Measurements from ENCODE around the gene CXCL8. TPM values are rescaled to one million over a fixed set of nuclear protein-coding genes. Genes with fewer than 3 reads are reported as not detected.

The CXCL8 gene
- total RNA-seq, 1 donor, result 294 TPM

DNA sequence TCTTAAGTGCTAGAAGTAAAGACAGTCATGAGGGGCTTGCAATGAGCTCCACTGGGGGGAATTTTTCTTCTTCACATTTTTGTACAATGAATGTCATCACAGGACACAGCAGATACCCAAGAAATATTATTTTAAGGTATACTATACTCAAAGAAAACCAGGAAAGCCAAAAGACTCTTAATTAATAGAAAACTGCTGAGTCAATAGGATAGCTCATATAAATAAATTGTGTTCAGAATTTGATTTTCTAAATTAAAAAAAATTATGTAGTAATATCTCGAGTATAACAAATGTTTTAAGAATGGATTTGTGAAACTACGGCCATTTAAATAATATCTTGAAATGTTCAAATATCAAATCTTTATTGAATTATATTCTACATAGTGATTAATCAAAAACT is 25.7 kb upstream of the CXCL8 start:
- DNase-seq (ENCODE audit: low read depth), result no peak
- no peak overlapping the region for H3K4me3 ChIP-seq (ENCODE audit: low read depth, low read length)
- TF ChIP-seq, protein P1, sequence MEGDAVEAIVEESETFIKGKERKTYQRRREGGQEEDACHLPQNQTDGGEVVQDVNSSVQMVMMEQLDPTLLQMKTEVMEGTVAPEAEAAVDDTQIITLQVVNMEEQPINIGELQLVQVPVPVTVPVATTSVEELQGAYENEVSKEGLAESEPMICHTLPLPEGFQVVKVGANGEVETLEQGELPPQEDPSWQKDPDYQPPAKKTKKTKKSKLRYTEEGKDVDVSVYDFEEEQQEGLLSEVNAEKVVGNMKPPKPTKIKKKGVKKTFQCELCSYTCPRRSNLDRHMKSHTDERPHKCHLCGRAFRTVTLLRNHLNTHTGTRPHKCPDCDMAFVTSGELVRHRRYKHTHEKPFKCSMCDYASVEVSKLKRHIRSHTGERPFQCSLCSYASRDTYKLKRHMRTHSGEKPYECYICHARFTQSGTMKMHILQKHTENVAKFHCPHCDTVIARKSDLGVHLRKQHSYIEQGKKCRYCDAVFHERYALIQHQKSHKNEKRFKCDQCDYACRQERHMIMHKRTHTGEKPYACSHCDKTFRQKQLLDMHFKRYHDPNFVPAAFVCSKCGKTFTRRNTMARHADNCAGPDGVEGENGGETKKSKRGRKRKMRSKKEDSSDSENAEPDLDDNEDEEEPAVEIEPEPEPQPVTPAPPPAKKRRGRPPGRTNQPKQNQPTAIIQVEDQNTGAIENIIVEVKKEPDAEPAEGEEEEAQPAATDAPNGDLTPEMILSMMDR (IDR thresholded peaks at IDR 0.05; ENCODE audit: insufficient read depth, low read depth, low read length), result no peak

DNA sequence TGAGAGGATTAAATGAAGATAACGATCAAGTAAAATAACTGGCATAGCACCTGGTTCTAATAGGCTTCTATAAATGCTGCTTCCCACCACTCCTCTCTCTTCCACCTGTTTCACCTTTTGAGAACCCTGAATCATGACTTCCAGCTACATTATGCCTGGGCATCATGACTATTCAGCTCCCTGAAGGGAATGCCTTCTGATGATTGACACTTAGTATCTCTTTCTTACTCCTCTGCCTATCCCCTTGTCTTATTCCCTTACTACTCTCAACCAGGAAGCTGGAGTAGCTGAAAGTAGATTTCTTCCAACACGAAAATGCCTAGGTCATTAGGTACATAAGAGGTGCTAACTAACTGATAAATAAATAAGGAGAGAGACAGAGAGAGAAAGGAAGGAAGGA is 24.7 kb upstream of the CXCL8 start:
- H3K4me3 ChIP-seq (ENCODE audit: low read depth, low read length), result no peak overlapping the region
- TF ChIP-seq, protein P1 (IDR thresholded peaks at IDR 0.05; ENCODE audit: insufficient read depth, low read depth, low read length), result no peak

DNA sequence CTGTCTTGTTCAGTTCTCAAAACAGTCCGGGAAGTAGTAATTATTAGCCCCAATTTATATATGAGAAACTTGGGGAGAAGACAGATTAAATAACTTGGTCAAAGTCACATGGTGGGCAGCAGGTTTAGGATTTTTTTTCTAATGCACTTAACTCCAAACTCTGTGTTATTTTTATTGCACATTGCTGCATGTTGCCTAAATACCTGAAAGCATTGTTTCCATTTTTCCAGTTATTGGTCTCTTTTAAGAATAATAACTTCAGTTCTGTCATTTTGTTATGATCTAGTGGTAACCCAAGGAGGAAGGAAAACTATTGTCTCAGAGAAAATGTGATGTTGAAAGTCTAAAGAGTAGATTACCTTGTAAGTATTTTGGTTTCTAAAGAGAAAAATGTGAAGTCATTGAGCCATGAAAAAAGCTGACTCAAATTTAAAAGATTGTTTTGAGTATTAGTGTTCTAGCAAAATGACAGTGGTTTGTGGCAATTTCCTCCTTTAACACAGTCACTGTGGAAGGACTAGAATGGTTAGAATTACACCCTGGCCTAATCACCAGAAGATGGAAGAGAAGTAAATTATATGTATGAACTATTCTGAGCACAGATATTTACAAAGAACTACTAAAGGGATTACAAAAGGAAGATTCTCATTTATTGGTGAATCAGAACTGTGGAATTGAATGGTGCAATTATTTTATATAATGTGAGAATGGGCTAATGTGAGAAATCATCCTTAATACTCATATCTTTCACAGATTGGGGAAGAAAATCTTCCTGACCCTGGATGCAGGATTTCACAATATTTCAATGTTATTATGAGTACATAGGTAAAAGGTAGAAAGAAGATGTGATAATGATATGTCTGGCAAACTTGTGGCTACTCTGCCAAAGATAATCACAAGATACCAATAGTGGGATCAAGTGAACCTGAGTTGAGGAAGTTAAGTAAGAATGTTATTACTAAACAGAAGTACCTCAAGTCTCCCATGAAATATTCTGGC is 21.7 kb upstream of the CXCL8 start:
- TF ChIP-seq, protein P1 (IDR thresholded peaks at IDR 0.05; ENCODE audit: insufficient read depth, low read depth, low read length), result no peak
- DNase-seq (ENCODE audit: low read depth), result no peak

More for the DNA sequence above, 24.7 kb upstream of the CXCL8 start:
- DNase-seq (ENCODE audit: low read depth), result no peak

DNA sequence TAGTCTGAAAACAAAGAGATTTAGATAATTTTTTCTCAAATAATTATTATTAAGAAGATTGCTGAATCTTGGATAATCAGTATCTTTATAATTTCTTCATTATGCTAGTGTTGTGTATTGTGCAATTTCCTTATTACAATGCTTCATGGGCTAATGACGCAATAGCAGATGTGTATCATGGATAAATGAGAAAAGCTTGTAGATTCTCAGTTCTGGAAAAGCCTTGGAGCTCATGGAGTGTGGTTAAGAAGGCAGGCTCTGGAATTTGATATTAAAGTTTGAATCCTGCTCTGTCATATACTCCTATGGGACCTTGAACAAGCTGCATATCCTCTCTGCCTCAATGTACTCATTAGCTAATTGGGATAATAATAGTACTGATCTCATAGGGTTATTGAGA is 18.9 kb upstream of the CXCL8 start:
- TF ChIP-seq, protein P1 (IDR thresholded peaks at IDR 0.05; ENCODE audit: insufficient read depth, low read depth, low read length), result no peak
- no peak overlapping the region for H3K4me3 ChIP-seq (ENCODE audit: low read depth, low read length)
- peak; percentile 91 for DNase-seq (ENCODE audit: low read depth)

More for the DNA sequence above, 21.7 kb upstream of the CXCL8 start:
- no peak overlapping the region for H3K4me3 ChIP-seq (ENCODE audit: low read depth, low read length)

DNA sequence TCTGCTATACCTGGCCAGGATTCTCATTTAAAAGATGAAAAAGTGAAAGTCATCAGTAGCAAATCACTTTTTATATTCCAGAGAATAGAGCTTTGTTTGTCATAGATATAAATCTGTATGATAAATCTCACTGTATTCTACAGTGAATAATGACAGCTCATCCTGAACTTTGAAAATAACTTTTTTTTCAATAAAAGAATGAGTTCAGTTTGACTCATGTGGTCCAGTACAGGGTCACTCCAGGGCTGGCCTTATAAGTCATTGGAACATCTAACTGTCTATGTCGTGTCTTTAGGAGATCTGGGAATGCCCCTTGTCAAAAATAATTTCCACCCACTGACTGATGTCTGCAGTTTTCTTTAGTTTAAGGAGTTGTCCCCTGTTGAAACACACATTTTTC is 18.5 kb upstream of the CXCL8 start:
- DNase-seq (ENCODE audit: low read depth), result no peak
- no peak overlapping the region for H3K4me3 ChIP-seq (ENCODE audit: low read depth, low read length)
- TF ChIP-seq, protein P1 (IDR thresholded peaks at IDR 0.05; ENCODE audit: insufficient read depth, low read depth, low read length), result no peak

DNA sequence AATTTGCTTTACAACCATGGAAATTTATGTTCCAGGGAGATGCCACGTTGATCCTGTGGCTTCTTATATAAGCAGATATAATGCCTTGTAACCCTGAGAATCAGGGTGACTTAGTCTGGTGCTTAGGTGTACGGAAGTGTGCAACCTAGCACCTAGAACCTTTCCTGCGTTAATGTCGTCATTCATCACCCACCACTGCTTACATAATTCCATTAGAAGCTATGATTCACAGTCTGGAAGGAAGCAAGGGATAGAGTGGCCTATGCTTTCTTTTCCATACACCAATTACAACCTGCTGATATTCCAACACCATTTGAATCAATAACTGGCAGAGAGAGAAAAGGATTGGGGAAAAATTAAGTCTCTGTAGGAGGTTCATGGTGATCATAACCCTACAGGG is 17.3 kb upstream of the CXCL8 start:
- DNase-seq (ENCODE audit: low read depth), result no peak
- TF ChIP-seq, protein P1 (IDR thresholded peaks at IDR 0.05; ENCODE audit: insufficient read depth, low read depth, low read length), result no peak
- no peak overlapping the region for H3K4me3 ChIP-seq (ENCODE audit: low read depth, low read length)

Measured in fibroblast of villous mesenchyme (primary cell).